ENCODE results near the gene CYGB. TPM values are rescaled to one million over a fixed set of nuclear protein-coding genes. Genes with fewer than 3 reads are reported as not detected.

The CYGB gene
- total and polyA plus RNA-seq, 2 of the 13 experiments (the other 11 are each of a cell fraction or from before 2014, with no cell fraction given), result 18.9 to 27.1 TPM

DNA sequence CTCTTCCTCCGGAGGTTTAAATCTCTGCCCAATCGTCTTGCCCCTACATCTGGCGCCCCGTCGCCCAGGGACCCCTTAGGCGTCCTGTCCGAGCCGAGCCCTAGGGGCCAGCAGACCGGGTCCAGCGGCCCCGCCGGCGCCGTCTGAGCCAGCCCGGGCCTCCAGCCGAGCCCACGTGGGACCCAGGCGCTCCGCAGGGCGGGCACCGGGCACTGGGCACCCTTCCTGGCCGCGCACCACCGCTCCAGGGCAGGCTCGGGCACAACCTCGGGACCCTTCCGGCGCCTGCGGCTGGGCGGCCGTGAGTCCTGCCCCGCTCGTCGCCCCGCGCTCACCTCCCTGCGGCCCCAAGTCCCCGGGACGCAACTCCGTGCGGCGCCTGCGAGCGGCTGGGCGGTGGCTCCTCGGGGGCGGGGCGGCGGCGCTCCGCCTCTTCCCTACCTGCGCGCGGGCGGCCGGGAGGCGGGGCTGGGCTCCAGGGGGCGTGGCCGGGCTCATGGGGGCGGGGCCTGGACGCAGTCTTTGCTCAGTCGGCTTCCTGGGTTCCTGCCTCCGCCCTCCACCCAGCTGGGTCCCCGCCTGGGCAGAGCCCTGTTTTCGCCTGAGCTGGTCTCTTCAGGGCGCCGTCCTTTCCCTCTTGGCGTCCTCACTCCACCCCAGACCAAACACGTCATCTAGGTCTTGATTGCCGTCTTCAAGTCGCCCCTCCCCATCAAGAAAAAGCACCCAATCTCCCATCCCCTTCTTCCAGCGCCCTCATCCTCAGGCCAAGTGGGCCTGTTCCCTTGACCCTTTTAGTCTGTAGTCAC lies 36.3 kb downstream of the CYGB start, which contains the start of gene RHBDF2 (continued):
- TF ChIP-seq, protein P1, sequence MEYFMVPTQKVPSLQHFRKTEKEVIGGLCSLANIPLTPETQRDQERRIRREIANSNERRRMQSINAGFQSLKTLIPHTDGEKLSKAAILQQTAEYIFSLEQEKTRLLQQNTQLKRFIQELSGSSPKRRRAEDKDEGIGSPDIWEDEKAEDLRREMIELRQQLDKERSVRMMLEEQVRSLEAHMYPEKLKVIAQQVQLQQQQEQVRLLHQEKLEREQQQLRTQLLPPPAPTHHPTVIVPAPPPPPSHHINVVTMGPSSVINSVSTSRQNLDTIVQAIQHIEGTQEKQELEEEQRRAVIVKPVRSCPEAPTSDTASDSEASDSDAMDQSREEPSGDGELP (IDR thresholded peaks at IDR 0.05; ENCODE audit: borderline replicate concordance, low read depth), result peak; percentile 90
- TF ChIP-seq ZSCAN9 (CRISPR knock-in tag; IDR thresholded peaks at IDR 0.05; ENCODE audit: borderline replicate concordance), result peak; percentile 28; the same call in 1 of the 2 replicates
- no peak for TF ChIP-seq CHD2 (IDR thresholded peaks at IDR 0.05; ENCODE audit: low read depth, low read length)
- no peak; the same call in 1 of the 2 replicates for TF ChIP-seq TEAD2 (CRISPR knock-in tag; IDR thresholded peaks at IDR 0.05)
- TF ChIP-seq, protein P2, sequence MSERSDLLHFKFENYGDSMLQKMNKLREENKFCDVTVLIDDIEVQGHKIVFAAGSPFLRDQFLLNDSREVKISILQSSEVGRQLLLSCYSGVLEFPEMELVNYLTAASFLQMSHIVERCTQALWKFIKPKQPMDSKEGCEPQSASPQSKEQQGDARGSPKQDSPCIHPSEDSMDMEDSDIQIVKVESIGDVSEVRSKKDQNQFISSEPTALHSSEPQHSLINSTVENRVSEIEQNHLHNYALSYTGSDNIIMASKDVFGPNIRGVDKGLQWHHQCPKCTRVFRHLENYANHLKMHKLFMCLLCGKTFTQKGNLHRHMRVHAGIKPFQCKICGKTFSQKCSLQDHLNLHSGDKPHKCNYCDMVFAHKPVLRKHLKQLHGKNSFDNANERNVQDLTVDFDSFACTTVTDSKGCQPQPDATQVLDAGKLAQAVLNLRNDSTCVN (CRISPR knock-in tag; IDR thresholded peaks at IDR 0.05; ENCODE audit: borderline replicate concordance), result no peak
- TF ChIP-seq, protein P3, sequence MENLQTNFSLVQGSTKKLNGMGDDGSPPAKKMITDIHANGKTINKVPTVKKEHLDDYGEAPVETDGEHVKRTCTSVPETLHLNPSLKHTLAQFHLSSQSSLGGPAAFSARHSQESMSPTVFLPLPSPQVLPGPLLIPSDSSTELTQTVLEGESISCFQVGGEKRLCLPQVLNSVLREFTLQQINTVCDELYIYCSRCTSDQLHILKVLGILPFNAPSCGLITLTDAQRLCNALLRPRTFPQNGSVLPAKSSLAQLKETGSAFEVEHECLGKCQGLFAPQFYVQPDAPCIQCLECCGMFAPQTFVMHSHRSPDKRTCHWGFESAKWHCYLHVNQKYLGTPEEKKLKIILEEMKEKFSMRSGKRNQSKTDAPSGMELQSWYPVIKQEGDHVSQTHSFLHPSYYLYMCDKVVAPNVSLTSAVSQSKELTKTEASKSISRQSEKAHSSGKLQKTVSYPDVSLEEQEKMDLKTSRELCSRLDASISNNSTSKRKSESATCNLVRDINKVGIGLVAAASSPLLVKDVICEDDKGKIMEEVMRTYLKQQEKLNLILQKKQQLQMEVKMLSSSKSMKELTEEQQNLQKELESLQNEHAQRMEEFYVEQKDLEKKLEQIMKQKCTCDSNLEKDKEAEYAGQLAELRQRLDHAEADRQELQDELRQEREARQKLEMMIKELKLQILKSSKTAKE (CRISPR knock-in tag; IDR thresholded peaks at IDR 0.05; ENCODE audit: borderline replicate concordance), result no peak
- no peak for TF ChIP-seq ZNF207 (IDR thresholded peaks at IDR 0.05; ENCODE audit: borderline replicate concordance)
- no peak for TF ChIP-seq CCAR2 (optimal IDR thresholded peaks at IDR 0.05; ENCODE audit: low read depth, low read length)
- no peak for TF ChIP-seq GABPA (IDR thresholded peaks at IDR 0.05; ENCODE audit: low read depth, low read length)
- no peak for TF ChIP-seq GABPA (CRISPR knock-in tag; IDR thresholded peaks at IDR 0.05; ENCODE audit: low read depth)
- no peak for TF ChIP-seq SOX6 (IDR thresholded peaks at IDR 0.05)
- no peak for TF ChIP-seq SOX6 (CRISPR knock-in tag; IDR thresholded peaks at IDR 0.05)
- no peak for TF ChIP-seq ZSCAN12 (CRISPR knock-in tag; IDR thresholded peaks at IDR 0.05)
- TF ChIP-seq NFE2L2 (IDR thresholded peaks at IDR 0.05; ENCODE audit: low read length), result no peak
- no peak for TF ChIP-seq JUND (CRISPR knock-in tag; IDR thresholded peaks at IDR 0.05)
- 0 out of 2 replicates have a peak, but pooled peaks have one; percentile 15 for TF ChIP-seq BORCS8-MEF2B (CRISPR knock-in tag; IDR thresholded peaks at IDR 0.05)
- TF ChIP-seq RXRB (CRISPR knock-in tag; IDR thresholded peaks at IDR 0.05; ENCODE audit: borderline replicate concordance), result no peak
- TF ChIP-seq TP53 (CRISPR knock-in tag; conservative IDR thresholded peaks at IDR 0.05), result no peak
- TF ChIP-seq ZNF20 (CRISPR knock-in tag; IDR thresholded peaks at IDR 0.05), result no peak
- TF ChIP-seq, protein P4, sequence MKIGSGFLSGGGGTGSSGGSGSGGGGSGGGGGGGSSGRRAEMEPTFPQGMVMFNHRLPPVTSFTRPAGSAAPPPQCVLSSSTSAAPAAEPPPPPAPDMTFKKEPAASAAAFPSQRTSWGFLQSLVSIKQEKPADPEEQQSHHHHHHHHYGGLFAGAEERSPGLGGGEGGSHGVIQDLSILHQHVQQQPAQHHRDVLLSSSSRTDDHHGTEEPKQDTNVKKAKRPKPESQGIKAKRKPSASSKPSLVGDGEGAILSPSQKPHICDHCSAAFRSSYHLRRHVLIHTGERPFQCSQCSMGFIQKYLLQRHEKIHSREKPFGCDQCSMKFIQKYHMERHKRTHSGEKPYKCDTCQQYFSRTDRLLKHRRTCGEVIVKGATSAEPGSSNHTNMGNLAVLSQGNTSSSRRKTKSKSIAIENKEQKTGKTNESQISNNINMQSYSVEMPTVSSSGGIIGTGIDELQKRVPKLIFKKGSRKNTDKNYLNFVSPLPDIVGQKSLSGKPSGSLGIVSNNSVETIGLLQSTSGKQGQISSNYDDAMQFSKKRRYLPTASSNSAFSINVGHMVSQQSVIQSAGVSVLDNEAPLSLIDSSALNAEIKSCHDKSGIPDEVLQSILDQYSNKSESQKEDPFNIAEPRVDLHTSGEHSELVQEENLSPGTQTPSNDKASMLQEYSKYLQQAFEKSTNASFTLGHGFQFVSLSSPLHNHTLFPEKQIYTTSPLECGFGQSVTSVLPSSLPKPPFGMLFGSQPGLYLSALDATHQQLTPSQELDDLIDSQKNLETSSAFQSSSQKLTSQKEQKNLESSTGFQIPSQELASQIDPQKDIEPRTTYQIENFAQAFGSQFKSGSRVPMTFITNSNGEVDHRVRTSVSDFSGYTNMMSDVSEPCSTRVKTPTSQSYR (CRISPR knock-in tag; IDR thresholded peaks at IDR 0.05; ENCODE audit: borderline replicate concordance), result no peak; the same call in 1 of the 2 replicates
- TF ChIP-seq NR3C1 (CRISPR knock-in tag; IDR thresholded peaks at IDR 0.05), result no peak
- TF ChIP-seq YEATS4 (CRISPR knock-in tag; IDR thresholded peaks at IDR 0.05; ENCODE audit: borderline replicate concordance), result peak; percentile 80
- TF ChIP-seq, protein P5, sequence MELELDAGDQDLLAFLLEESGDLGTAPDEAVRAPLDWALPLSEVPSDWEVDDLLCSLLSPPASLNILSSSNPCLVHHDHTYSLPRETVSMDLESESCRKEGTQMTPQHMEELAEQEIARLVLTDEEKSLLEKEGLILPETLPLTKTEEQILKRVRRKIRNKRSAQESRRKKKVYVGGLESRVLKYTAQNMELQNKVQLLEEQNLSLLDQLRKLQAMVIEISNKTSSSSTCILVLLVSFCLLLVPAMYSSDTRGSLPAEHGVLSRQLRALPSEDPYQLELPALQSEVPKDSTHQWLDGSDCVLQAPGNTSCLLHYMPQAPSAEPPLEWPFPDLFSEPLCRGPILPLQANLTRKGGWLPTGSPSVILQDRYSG (CRISPR knock-in tag; IDR thresholded peaks at IDR 0.05), result peak; percentile 71; the same call in 1 of the 2 replicates
